Glutamatergic neuron (in vitro differentiated cells): ENCODE measurements around the gene TET1. TPM values are rescaled to one million over a fixed set of nuclear protein-coding genes. Genes with fewer than 3 reads are reported as not detected.

ENCODE experiments used
- DNase-seq: peaks from one replicate; pipeline ENCODE4 v3.0.0; 2022
- H3K27ac Mint-ChIP-seq: one replicate; pipeline ENCODE4 v1.8.0; 2020; ENCODE audit warnings: mild to moderate bottlenecking, mixed read lengths, inconsistent platforms; ENCODE audit not compliant: unreplicated experiment
- H3K27me3 Mint-ChIP-seq: one replicate; pipeline ENCODE4 v1.8.0; 2020; ENCODE audit warnings: mild to moderate bottlenecking, moderate library complexity, mixed read lengths, inconsistent platforms; ENCODE audit not compliant: unreplicated experiment
- H3K36me3 Mint-ChIP-seq: one replicate; pipeline ENCODE4 v1.8.0; 2020; ENCODE audit warnings: mild to moderate bottlenecking, mixed read lengths, inconsistent platforms; ENCODE audit not compliant: unreplicated experiment
- H3K4me1 Mint-ChIP-seq: one replicate; pipeline ENCODE4 v1.8.0; 2020; ENCODE audit warnings: mild to moderate bottlenecking, low read depth, mixed read lengths, inconsistent platforms; ENCODE audit not compliant: unreplicated experiment
- H3K4me3 Mint-ChIP-seq: one replicate; pipeline ENCODE4 v1.8.0; 2020; ENCODE audit warnings: mild to moderate bottlenecking, mixed read lengths, inconsistent platforms; ENCODE audit not compliant: unreplicated experiment
- H3K9me3 Mint-ChIP-seq: one replicate; pipeline ENCODE4 v1.8.0; 2020; ENCODE audit warnings: mild to moderate bottlenecking, moderate library complexity, mixed read lengths, inconsistent platforms; ENCODE audit not compliant: unreplicated experiment
- CTCF ChIP-seq: fragments of 200-600 bp; sonication (generic); IDR thresholded peaks from one replicate; pipeline ENCODE4 v1.5.0; 2021; ENCODE audit not compliant: partially characterized antibody, unreplicated experiment
- total RNA-seq: library from RNA; stranded (reverse); fragmentation: NEBNext Ultra II Directional; extraction: Animal tissue kit (Norgen Biotek cat#: 25700); gene quantifications from one replicate; pipeline ENCODE4 v1.2.1, GENCODE V29; 2021; ENCODE audit not compliant: unreplicated experiment

Gene TET1
- total RNA-seq, 1 donor from 2014 or later = 31.6 TPM

DNA sequence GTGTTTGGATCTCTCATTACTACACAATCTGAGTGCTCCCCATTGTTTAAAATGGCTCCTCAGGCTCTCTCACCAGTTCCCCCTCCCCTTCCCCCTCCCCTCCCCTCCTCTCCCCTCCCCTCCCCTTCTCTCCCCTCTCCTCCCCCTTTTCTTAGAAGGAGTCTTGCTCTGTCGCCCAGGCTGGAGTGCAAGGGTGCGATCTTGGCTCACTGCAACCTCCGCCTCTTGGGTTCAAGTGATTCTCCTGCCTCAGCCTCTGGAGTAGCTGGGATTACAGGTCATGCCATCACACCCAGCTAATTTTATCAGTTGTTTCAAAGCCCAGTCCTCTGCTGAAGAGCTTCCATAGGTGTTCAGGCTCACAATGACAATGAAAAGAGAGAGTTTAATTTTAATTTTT, 157.3 kb downstream of the TET1 start:
- Mint-ChIP-seq H3K36me3 (no peaks in the 10 kb centered on the region), H3K4me1 (peaks cover under 1% of the 10 kb centered on the region), H3K9me3 (peaks cover 10% of the 10 kb centered on the region), H3K4me3 (no peak overlapping the region), H3K27ac (no peak overlapping the region), H3K27me3 (peaks cover 6% of the 10 kb centered on the region)
- TF ChIP-seq CTCF = no peak
- no peak for DNase-seq

- Mint-ChIP-seq H3K4me3 (peak within 1 kb of the TSS; percentile 92), H3K9me3 (peaks cover 8% of the 10 kb centered on the region), H3K27ac (peak within 1 kb of the TSS; percentile 99), H3K4me1 (peaks cover 1% of the 10 kb centered on the region), H3K36me3 (no peaks in the 10 kb centered on the region), H3K27me3 (peaks cover 6% of the 10 kb centered on the region)
- DNase-seq = peak; percentile 98
- TF ChIP-seq CTCF = no peak
Observed at GRCh38 chr10:68720793-68721672, 160.9 kb downstream of the TET1 start, which contains the start of gene CCAR1. TSS of gene CCAR1 (plus strand) at chr10:68721239. CDS start at chr10:68722505, 1,266 bp downstream.

DNA sequence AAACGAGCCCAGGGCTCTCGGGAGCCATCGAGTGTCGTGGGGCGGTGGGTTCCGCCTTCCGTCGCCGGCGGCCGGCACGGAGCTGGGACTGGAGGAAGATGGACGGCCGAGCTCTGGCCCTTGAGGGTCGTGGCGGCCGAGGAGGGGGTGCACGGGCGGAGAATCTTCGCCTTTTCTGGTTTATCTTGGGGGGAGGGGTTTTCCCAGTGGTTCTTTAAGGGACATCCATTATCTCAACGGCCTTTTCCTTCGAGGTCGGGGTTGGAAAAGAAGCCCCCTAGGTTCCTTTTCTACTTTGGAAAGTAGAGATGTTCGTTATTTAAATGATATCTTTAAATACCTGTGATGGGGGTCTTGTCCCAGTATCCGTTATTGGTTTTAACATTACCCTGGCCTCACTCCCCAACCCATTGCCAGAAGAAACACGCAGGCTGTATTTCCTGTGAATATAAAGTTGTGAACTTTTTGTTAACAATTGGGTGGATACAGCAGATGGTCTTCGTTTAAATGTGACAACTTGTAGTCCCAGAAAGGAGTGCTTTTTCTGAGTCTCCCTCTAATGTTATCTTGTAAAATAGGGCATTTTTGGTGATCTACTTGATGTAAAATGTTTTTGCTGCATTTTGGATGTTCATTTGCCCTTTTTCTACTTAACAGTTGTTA, 161.7 kb downstream of the TET1 start:
- Mint-ChIP-seq H3K36me3 (no peaks in the 10 kb centered on the region), H3K27ac (peak overlapping the region; percentile 96), H3K27me3 (peaks cover 6% of the 10 kb centered on the region), H3K4me1 (peaks cover 1% of the 10 kb centered on the region), H3K4me3 (peak overlapping the region; percentile 91), H3K9me3 (peaks cover 6% of the 10 kb centered on the region)
- TF ChIP-seq CTCF = no peak
- DNase-seq = no peak

DNA sequence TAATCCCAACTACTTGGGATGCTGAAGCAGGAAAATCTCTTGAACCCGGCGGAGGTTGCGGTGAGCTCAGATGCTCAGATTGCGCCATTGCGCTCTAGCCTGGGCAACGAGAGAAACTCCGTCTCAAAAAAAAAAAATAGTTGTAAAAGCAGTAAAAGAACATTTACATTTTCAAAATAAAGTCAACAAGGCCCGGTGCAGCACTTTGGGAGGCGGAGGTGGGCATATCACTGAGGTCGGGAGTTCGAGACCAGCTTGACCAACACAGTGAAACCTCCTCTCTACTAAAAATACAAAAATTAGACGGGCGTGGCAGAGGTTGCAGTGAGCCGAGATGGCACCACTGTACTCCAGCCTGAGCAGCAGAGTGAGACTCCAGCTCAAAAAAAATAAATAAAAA, 164.9 kb downstream of the TET1 start:
- Mint-ChIP-seq H3K9me3 (peaks cover 4% of the 10 kb centered on the region), H3K27ac (no peak overlapping the region), H3K36me3 (no peaks in the 10 kb centered on the region), H3K4me3 (no peak overlapping the region), H3K27me3 (peaks cover 6% of the 10 kb centered on the region), H3K4me1 (peaks cover 1% of the 10 kb centered on the region)
- TF ChIP-seq CTCF = no peak
- DNase-seq = no peak

GRCh38 chr10:68727146-68727545, 167.0 kb downstream of the TET1 start:
- H3K27me3 Mint-ChIP-seq = no peaks in the 10 kb centered on the region
- no peaks in the 10 kb centered on the region for H3K36me3 Mint-ChIP-seq
- TF ChIP-seq CTCF = no peak
- H3K4me3 Mint-ChIP-seq = peak overlapping the region; percentile 42
- peaks cover 1% of the 10 kb centered on the region for H3K4me1 Mint-ChIP-seq
- H3K27ac Mint-ChIP-seq = no peak overlapping the region
- no peak for DNase-seq
- H3K9me3 Mint-ChIP-seq = no peaks in the 10 kb centered on the region
